Measurements from ENCODE around the gene ZNF688.
"Not testable (repeated sequence)": the region's sequence is repeated elsewhere in the genome, so short reads cannot be mapped to it uniquely, and the experiment has no call there.

The ZNF688 gene

GRCh38 chr16:30532285-30533145 is 39.0 kb downstream of the ZNF688 start:
- DNase-seq = no peak

- no peak for DNase-seq
Observed at GRCh38 chr16:30530163-30531037, 41.1 kb downstream of the ZNF688 start.

- DNase-seq = no peak
Observed at GRCh38 chr16:30528799-30529457, 42.6 kb downstream of the ZNF688 start.

GRCh38 chr16:30527635-30528178 is 43.8 kb downstream of the ZNF688 start:
- no peak for DNase-seq

GRCh38 chr16:30526823-30527634 is 44.5 kb downstream of the ZNF688 start:
- peak; percentile 98 for DNase-seq

GRCh38 chr16:30526137-30526822 is 45.2 kb downstream of the ZNF688 start, which contains the start of gene ZNF768:
Gene ZNF768, minus strand, starts transcription at chr16:30526566. Its CDS starts 153 bp downstream, at chr16:30526413.
- DNase-seq = no peak

- DNase-seq = no peak
Observed at GRCh38 chr16:30525844-30526136, 45.7 kb downstream of the ZNF688 start.

GRCh38 chr16:30524575-30525568 is 46.6 kb downstream of the ZNF688 start:
- DNase-seq = no peak

GRCh38 chr16:30523768-30524574 is 47.5 kb downstream of the ZNF688 start:
- no peak for DNase-seq

- DNase-seq = not testable (repeated sequence)
Observed at GRCh38 chr16:30522702-30523463, 48.6 kb downstream of the ZNF688 start.

- DNase-seq = no peak
Observed at GRCh38 chr16:30521873-30522641, 49.5 kb downstream of the ZNF688 start.

- no peak for DNase-seq
Observed at GRCh38 chr16:30521476-30521872, 50.0 kb downstream of the ZNF688 start.
